H9 (cell line): ENCODE measurements around the gene CRCP. TPM values are rescaled to one million over a fixed set of nuclear protein-coding genes. Genes with fewer than 3 reads are reported as not detected.

ENCODE experiments used
- DNase-seq: peaks from one replicate; pipeline ENCODE4 v3.0.0-alpha.2; 2017
- H2AFZ ChIP-seq: one replicate; pipeline ENCODE4 v1.6.1; 2013; ENCODE audit warnings: mild to moderate bottlenecking, low read length, control low read depth, moderate library complexity
- H2AK5ac ChIP-seq: 2 replicates; pipeline ENCODE4 v1.6.1; 2013; ENCODE audit warnings: low read length, control low read depth, mixed read lengths; ENCODE audit not compliant: insufficient read length
- H2BK120ac ChIP-seq: one replicate; pipeline ENCODE4 v1.6.1; 2013; ENCODE audit warnings: low read depth, mild to moderate bottlenecking, low read length, control low read depth, inconsistent platforms; ENCODE audit not compliant: poor library complexity, severe bottlenecking
- H2BK12ac ChIP-seq: 2 replicates; pipeline ENCODE4 v1.6.1; 2013; ENCODE audit warnings: low read length, control low read depth, mixed read lengths, low read depth; ENCODE audit not compliant: insufficient read length
- H2BK15ac ChIP-seq: 2 replicates; pipeline ENCODE4 v1.6.1; 2013; ENCODE audit warnings: low read depth, low read length, control low read depth
- H2BK20ac ChIP-seq: one replicate; pipeline ENCODE4 v1.6.1; 2013; ENCODE audit warnings: low read depth, mild to moderate bottlenecking, low read length, control low read depth, inconsistent platforms; ENCODE audit not compliant: poor library complexity, severe bottlenecking
- H2BK5ac ChIP-seq: 2 replicates; pipeline ENCODE4 v1.6.1; 2013; ENCODE audit warnings: low read length, control low read depth, mixed read lengths; ENCODE audit not compliant: insufficient read length
- H3K14ac ChIP-seq: 2 replicates; pipeline ENCODE4 v1.6.1; 2013; ENCODE audit warnings: low read length, control low read depth; ENCODE audit not compliant: insufficient read depth
- H3K18ac ChIP-seq: 2 replicates; pipeline ENCODE4 v1.6.1; 2013; ENCODE audit warnings: low read depth, mild to moderate bottlenecking, mixed read lengths, low read length, control low read depth; ENCODE audit not compliant: insufficient read length
- H3K23ac ChIP-seq: 2 replicates; pipeline ENCODE4 v1.6.1; 2013; ENCODE audit warnings: low read length, control low read depth, mixed read lengths, low read depth; ENCODE audit not compliant: insufficient read length
- H3K23me2 ChIP-seq: 2 replicates; pipeline ENCODE4 v1.6.1; 2013; ENCODE audit warnings: low read depth, mild to moderate bottlenecking, mixed read lengths, low read length, control low read depth; ENCODE audit not compliant: insufficient read length, poor library complexity, severe bottlenecking
- H3K27ac ChIP-seq: 2 replicates; pipeline ENCODE4 v1.5.1; 2013; ENCODE audit warnings: low read length, control low read depth, mixed read lengths, low read depth; ENCODE audit not compliant: insufficient read length
- H3K27me3 ChIP-seq: 2 replicates; pipeline ENCODE4 v1.6.1; 2013; ENCODE audit warnings: low read length, control low read depth, inconsistent platforms; ENCODE audit not compliant: insufficient read depth
- H3K4ac ChIP-seq: 2 replicates; pipeline ENCODE4 v1.6.1; 2013; ENCODE audit warnings: low read depth, mild to moderate bottlenecking, control low read depth, inconsistent platforms, low read length, moderate library complexity
- H3K4me1 ChIP-seq: 2 replicates; pipeline ENCODE4 v1.6.1; 2013; ENCODE audit warnings: low read length, control low read depth, inconsistent platforms; ENCODE audit not compliant: insufficient read depth
- H3K4me2 ChIP-seq: 2 replicates; pipeline ENCODE4 v1.6.1; 2013; ENCODE audit warnings: low read length, control low read depth, mixed read lengths; ENCODE audit not compliant: insufficient read length, insufficient read depth
- H3K56ac ChIP-seq: 2 replicates; pipeline ENCODE4 v1.6.1; 2013; ENCODE audit warnings: low read depth, mild to moderate bottlenecking, mixed read lengths, low read length, control low read depth; ENCODE audit not compliant: insufficient read length
- H3K79me1 ChIP-seq: 2 replicates; pipeline ENCODE4 v1.6.1; 2013; ENCODE audit warnings: low read depth, mild to moderate bottlenecking, moderate library complexity, low read length, control low read depth, inconsistent platforms; ENCODE audit not compliant: insufficient read depth, poor library complexity, severe bottlenecking
- H3K79me2 ChIP-seq: 2 replicates; pipeline ENCODE4 v1.6.1; 2013; ENCODE audit warnings: low read length, control low read depth, inconsistent platforms; ENCODE audit not compliant: insufficient read depth
- H3K9ac ChIP-seq: 2 replicates; pipeline ENCODE4 v1.6.1; 2013; ENCODE audit warnings: low read length, control low read depth, mixed read lengths; ENCODE audit not compliant: insufficient read length; ENCODE audit errors: extremely low read depth
- H3K9me3 ChIP-seq: one replicate; pipeline ENCODE4 v1.6.1; 2013; ENCODE audit warnings: low read depth, low read length, inconsistent platforms; ENCODE audit not compliant: control insufficient read depth
- H3T11ph ChIP-seq: one replicate; pipeline ENCODE4 v1.6.1; 2013; ENCODE audit warnings: mild to moderate bottlenecking, low read length, control low read depth, inconsistent platforms
- H4K20me1 ChIP-seq: one replicate; pipeline ENCODE4 v1.6.1; 2013; ENCODE audit not compliant: control insufficient read depth, insufficient read length, insufficient read depth
- H4K5ac ChIP-seq: 2 replicates; pipeline ENCODE4 v1.6.1; 2013; ENCODE audit warnings: low read depth, mild to moderate bottlenecking, mixed read lengths, low read length, control low read depth; ENCODE audit not compliant: insufficient read length
- H4K8ac ChIP-seq: replicated peaks from 2 replicates; pipeline ENCODE4 v1.6.1; 2013; ENCODE audit warnings: low read length, control low read depth, mixed read lengths, low read depth; ENCODE audit not compliant: insufficient read length
- H4K91ac ChIP-seq: 2 replicates; pipeline ENCODE4 v1.6.1; 2013; ENCODE audit warnings: low read depth, mild to moderate bottlenecking, moderate library complexity, mixed read lengths, low read length, control low read depth; ENCODE audit not compliant: insufficient read length
- H3K27ac Mint-ChIP-seq, 3 experiments: 2 replicates in 2 of 3; 3 replicates in 1 of 3; pipeline ENCODE4 v1.8.0; 2020 to 2021; ENCODE audit warnings: mixed read lengths in 3 of 3, mild to moderate bottlenecking in 1 of 3, moderate library complexity in 1 of 3
- H3K27me3 Mint-ChIP-seq: 2 replicates; pipeline ENCODE4 v1.8.0; 2021; ENCODE audit warnings: low read depth, mild to moderate bottlenecking, moderate library complexity, mixed read lengths
- H3K36me3 Mint-ChIP-seq, 3 experiments: 2 replicates in 2 of 3; 3 replicates in 1 of 3; pipeline ENCODE4 v1.8.0; 2020 to 2021; ENCODE audit warnings: low read depth in 3 of 3, mixed read lengths in 3 of 3; ENCODE audit not compliant: insufficient read depth in 1 of 3
- H3K4me1 Mint-ChIP-seq, 2 experiments: 2 replicates each; pipeline ENCODE4 v1.8.0; 2020; ENCODE audit warnings: mixed read lengths in 2 of 2
- H3K4me3 Mint-ChIP-seq, 2 experiments: 2 replicates in 1 of 2; 3 replicates in 1 of 2; pipeline ENCODE4 v1.8.0; 2020 to 2021; ENCODE audit warnings: mild to moderate bottlenecking in 2 of 2, mixed read lengths in 2 of 2, moderate library complexity in 1 of 2
- H3K9me3 Mint-ChIP-seq, 2 experiments: 2 replicates in 1 of 2; 3 replicates in 1 of 2; pipeline ENCODE4 v1.8.0; 2020; ENCODE audit warnings: mild to moderate bottlenecking in 2 of 2, mixed read lengths in 2 of 2, moderate library complexity in 1 of 2
- WGBS: extraction: QIAGEN DNeasy Blood & Tissue Kit; methylation state at CpG from one replicate; pipeline ENCODE4 v1.1.7; 2013; ENCODE audit warnings: missing lambda C conversion rate, low lambda C conversion rate, mixed read lengths; ENCODE audit not compliant: insufficient read length; ENCODE audit errors: extremely low coverage; 5-methylcytosine and 5-hydroxymethylcytosine counted together
- total RNA-seq: library from RNA; stranded (reverse); gene quantifications from 2 replicates; pipeline ENCODE4 v1.2.1, GENCODE V29; 2021
- TF ChIP-seq, protein P1 (sequence below): fragments of 200-600 bp; sonication (generic); conservative IDR thresholded peaks from 3 replicates; pipeline ENCODE4 v1.8.0; 2021; ENCODE audit warnings: antibody characterized with exemption, mild to moderate bottlenecking

CRCP gene
- total RNA-seq, 1 experiment from 2014 or later = 39.0 TPM

DNA sequence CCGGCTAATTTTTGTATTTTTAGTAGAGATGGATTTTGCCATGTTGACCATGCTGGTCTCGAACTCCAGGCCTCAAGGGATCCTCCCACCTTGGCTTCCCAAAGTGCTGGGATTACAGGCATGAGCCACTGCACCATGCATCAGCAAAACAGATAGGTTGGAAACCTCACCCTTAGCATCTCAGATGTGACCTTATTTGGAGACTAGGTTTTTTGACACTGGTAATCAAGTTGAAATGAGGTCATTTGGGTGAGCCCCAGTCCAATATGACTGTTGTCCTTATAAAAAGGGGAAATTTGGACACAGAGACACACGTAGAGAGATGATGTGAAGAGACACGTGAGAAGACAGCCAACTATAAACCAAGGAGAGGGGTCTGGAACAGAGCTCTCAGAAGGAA lies 48.0 kb downstream of the CRCP start:
- Histone ChIP-seq H3K18ac (no peak overlapping the region), H3K4me2 (no peak overlapping the region), H3K27ac (no peak overlapping the region), H3T11ph (no peak overlapping the region), H2AFZ (no peak overlapping the region), H3K4me1 (no peaks in the 10 kb centered on the region), H4K5ac (no peak overlapping the region), H4K20me1 (no peaks in the 10 kb centered on the region), H2BK12ac (no peak overlapping the region), H3K79me1 (no peaks in the 10 kb centered on the region), H3K56ac (no peak overlapping the region), H2AK5ac (no peak overlapping the region), H3K9me3 (no peaks in the 10 kb centered on the region), H3K79me2 (no peaks in the 10 kb centered on the region), H2BK5ac (no peak overlapping the region), H2BK20ac (no peak overlapping the region), H3K23ac (no peak overlapping the region), H2BK15ac (no peak overlapping the region), H4K8ac (no peak overlapping the region), H3K14ac (no peak overlapping the region), H4K91ac (no peak overlapping the region), H3K27me3 (no peaks in the 10 kb centered on the region), H3K4ac (no peak overlapping the region), H2BK120ac (no peak overlapping the region), H3K23me2 (no peaks in the 10 kb centered on the region), H3K9ac (no peak overlapping the region)
- Mint-ChIP-seq H3K36me3 (peaks cover 10 to 14% (median 13%) of the 10 kb centered on the region in 3 experiments; a peak in 6 of 7 replicates), H3K9me3 (peaks cover 0 to 7% of the 10 kb centered on the region in 2 experiments; a peak in 4 of 5 replicates), H3K27ac (no peak overlapping the region), H3K27me3 (no peaks in the 10 kb centered on the region), H3K4me1 (no peaks in the 10 kb centered on the region), H3K4me3 (no peak overlapping the region)
- no peak for DNase-seq
- TF ChIP-seq, protein P1, sequence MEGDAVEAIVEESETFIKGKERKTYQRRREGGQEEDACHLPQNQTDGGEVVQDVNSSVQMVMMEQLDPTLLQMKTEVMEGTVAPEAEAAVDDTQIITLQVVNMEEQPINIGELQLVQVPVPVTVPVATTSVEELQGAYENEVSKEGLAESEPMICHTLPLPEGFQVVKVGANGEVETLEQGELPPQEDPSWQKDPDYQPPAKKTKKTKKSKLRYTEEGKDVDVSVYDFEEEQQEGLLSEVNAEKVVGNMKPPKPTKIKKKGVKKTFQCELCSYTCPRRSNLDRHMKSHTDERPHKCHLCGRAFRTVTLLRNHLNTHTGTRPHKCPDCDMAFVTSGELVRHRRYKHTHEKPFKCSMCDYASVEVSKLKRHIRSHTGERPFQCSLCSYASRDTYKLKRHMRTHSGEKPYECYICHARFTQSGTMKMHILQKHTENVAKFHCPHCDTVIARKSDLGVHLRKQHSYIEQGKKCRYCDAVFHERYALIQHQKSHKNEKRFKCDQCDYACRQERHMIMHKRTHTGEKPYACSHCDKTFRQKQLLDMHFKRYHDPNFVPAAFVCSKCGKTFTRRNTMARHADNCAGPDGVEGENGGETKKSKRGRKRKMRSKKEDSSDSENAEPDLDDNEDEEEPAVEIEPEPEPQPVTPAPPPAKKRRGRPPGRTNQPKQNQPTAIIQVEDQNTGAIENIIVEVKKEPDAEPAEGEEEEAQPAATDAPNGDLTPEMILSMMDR = no peak
- no CpG with 5 or more reads among the region's 4 CpGs for WGBS
